Left ventricle myocardium inferior (tissue), 1 donor: Measurements from ENCODE around the gene ARIH2. TPM values are rescaled to one million over a fixed set of nuclear protein-coding genes. Genes with fewer than 3 reads are reported as not detected.

Experiments used
- DNase-seq: peaks from one replicate; pipeline ENCODE4 v3.0.0-alpha.2; 2020
- H3K27ac ChIP-seq: fragments of 200-600 bp; replicated peaks from 2 replicates; pipeline ENCODE4 v1.8.0; 2021
- H3K27me3 ChIP-seq: fragments of 200-600 bp; 2 replicates; pipeline ENCODE4 v1.8.0; 2021; ENCODE audit warnings: low read depth
- H3K36me3 ChIP-seq: fragments of 200-600 bp; 2 replicates; pipeline ENCODE4 v1.8.0; 2021
- H3K4me1 ChIP-seq: fragments of 200-600 bp; 2 replicates; pipeline ENCODE4 v1.8.0; 2021
- H3K4me3 ChIP-seq: fragments of 200-600 bp; 2 replicates; pipeline ENCODE4 v1.8.0; 2021; ENCODE audit warnings: mild to moderate bottlenecking, moderate library complexity
- H3K9me3 ChIP-seq: fragments of 200-600 bp; replicated peaks from 2 replicates; pipeline ENCODE4 v1.8.0; 2021
- CTCF ChIP-seq: fragments of 200-600 bp; IDR thresholded peaks from 2 replicates; pipeline ENCODE4 v1.8.0; 2021; ENCODE audit warnings: antibody characterized with exemption, mild to moderate bottlenecking, borderline replicate concordance
- intact Hi-C: fragments of 100-400 bp; cut with micrococcal nuclease; formaldehyde crosslinking; loops from one replicate; pipeline ENCODE4 v1.11.0; 2022
- total RNA-seq: library from RNA; stranded (reverse); fragmentation: NEBNext Ultra II Directional; extraction: Animal tissue kit (Norgen Biotek cat#: 25700); gene quantifications from one replicate; pipeline ENCODE4 v1.2.1, GENCODE V29; 2021
- donor health status: DM: no; HTN: yes; CAD: no; lungs with severe emphysema.

ARIH2 gene
- total RNA-seq, 1 donor from 2014 or later = 180 TPM

- intact Hi-C loops = no loop called here
- no peaks in the 10 kb centered on the region for H3K27me3 ChIP-seq
- peak overlapping the region; percentile 92 for H3K27ac ChIP-seq
- DNase-seq = no peak
- H3K4me3 ChIP-seq = peak overlapping the region; percentile 81
- no peak for TF ChIP-seq CTCF
- no peaks in the 10 kb centered on the region for H3K9me3 ChIP-seq
- H3K36me3 ChIP-seq = peaks cover 7% of the 10 kb centered on the region
- H3K4me1 ChIP-seq = peaks cover 47% of the 10 kb centered on the region
Observed at GRCh38 chr3:48990636-48991469, 72.2 kb downstream of the ARIH2 start.

DNA sequence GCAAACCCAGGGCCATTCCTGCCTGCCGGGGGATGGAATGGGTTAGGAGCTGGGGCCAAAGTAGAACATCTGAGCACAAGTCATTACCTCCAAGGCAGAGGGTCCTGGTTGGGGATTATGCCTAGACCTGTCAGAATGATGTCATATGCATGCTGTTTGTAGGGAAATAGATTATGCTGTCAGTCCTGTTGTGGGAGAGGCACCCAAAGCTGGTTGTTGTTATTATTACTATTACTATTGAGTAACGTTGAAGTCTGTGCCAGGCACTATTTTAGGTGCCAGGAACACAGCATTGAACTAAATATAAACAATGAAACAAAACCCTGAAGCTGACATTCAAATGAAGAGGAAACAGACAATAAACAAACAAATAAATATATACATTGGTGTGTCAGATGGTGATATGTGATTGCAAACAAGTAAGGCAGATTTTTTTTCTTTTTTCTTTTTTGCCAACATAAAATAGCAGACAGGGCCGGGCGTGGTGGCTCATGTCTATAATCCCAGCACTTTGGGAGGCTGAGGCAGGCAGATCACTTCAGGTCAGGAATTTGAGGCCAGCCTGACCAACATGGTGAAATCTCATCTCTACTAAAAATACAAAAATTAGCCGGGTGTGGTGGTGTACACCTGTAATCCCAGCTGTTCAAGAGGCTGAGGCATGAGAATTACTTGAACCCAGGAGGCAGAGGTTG is 73.4 kb downstream of the ARIH2 start:
- intact Hi-C loops = no loop called here
- Histone ChIP-seq H3K9me3 (no peaks in the 10 kb centered on the region), H3K27ac (peak overlapping the region; percentile 92), H3K4me1 (peaks cover 47% of the 10 kb centered on the region), H3K36me3 (peaks cover 8% of the 10 kb centered on the region), H3K27me3 (no peaks in the 10 kb centered on the region), H3K4me3 (no peak overlapping the region)
- TF ChIP-seq CTCF = no peak
- no peak for DNase-seq

- H3K36me3 ChIP-seq = peaks cover 10% of the 10 kb centered on the region
- no peaks in the 10 kb centered on the region for H3K9me3 ChIP-seq
- no peaks in the 10 kb centered on the region for H3K27me3 ChIP-seq
- H3K4me1 ChIP-seq = peaks cover 36% of the 10 kb centered on the region
- intact Hi-C loops = no loop called here
- no peak for TF ChIP-seq CTCF
- no peak overlapping the region for H3K27ac ChIP-seq
- H3K4me3 ChIP-seq = no peak overlapping the region
- DNase-seq = no peak
Observed at GRCh38 chr3:48993834-48994233, 75.2 kb downstream of the ARIH2 start.

DNA sequence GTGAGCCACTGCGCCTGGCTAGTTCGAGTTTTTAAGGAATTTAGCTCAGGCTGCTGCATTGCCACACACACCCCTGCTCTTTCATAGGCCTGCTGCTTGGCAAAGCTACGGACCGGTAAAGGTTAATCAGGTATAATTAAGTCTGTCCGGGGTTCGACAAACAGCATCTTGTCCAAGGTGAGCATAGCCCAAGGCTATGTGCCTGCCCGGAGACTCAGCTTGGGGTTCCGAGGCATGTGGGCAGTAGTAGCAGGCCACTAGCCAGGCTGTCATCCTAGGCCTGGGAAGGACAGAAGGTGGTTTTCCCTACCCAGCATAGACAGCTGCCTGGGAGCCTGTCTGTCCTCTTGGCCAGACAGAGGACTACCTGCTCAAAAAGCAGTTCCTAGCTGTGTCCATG is 78.0 kb downstream of the ARIH2 start:
- peaks cover 10% of the 10 kb centered on the region for H3K36me3 ChIP-seq
- H3K4me3 ChIP-seq = no peak overlapping the region
- no peaks in the 10 kb centered on the region for H3K9me3 ChIP-seq
- no peak for TF ChIP-seq CTCF
- H3K27me3 ChIP-seq = no peaks in the 10 kb centered on the region
- no peak overlapping the region for H3K27ac ChIP-seq
- intact Hi-C loops = no loop called here
- no peak for DNase-seq
- peaks cover 9% of the 10 kb centered on the region for H3K4me1 ChIP-seq

DNA sequence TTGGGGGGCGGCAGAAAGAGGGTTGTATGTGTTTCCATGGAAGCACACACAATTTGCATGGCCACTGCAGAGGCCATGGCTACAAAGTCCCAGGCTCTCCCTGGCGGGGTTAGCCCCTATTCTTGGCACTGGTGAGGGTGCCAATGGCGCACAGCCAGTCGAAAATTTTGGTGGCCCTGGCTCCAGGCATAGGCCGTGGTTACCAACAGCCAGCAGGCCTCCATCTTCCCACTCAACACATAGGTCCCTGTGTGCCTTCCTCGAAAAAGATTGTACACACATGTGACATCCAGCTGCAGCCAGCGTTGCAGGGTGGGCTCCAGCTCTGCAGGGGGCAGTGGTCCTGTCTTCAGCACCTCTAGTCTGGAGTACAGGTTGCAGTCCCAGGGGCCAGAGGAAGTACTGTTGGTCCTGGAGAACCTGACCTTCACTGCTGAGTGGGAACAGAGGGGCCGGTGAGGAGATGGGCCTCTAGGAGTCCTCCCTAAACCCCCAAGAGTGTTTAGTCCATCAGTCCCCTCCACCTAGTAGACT is 78.5 kb downstream of the ARIH2 start:
- H3K36me3 ChIP-seq = peaks cover 10% of the 10 kb centered on the region
- TF ChIP-seq CTCF = no peak
- peaks cover 4% of the 10 kb centered on the region for H3K4me1 ChIP-seq
- H3K27me3 ChIP-seq = no peaks in the 10 kb centered on the region
- H3K27ac ChIP-seq = no peak overlapping the region
- intact Hi-C loops = no loop called here
- H3K9me3 ChIP-seq = no peaks in the 10 kb centered on the region
- no peak overlapping the region for H3K4me3 ChIP-seq
- DNase-seq = no peak
